GM18526 (cell line): ENCODE data around the gene TCERG1L.

Source experiments
- POLR2A ChIP-seq: IDR thresholded peaks from 3 replicates; pipeline ENCODE4 v1.6.1; 2011; ENCODE audit not compliant: insufficient read length; ENCODE audit errors: extremely low read depth

Gene TCERG1L

DNA sequence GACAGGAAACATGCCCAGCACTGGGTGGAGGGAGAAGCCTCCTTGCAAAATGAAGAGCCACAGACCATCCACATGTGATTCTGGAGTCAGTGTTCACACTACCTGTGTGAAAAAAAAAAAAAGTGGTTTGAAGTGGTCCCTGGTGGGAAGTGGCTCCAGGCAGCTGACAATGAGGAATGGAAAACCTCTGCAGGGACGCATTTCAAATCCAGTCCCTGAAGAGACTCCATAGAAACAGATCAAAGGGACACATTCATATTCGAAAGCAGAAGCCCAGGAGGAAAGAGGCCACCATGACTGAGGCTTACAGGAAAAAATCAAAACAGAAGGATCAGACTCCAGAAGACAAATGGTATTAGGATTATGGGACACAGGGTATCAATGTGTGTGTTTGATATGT, 11.5 kb upstream of the TCERG1L start:
- TF ChIP-seq POLR2A, result no peak

GRCh38 chr10:131320860-131321604, 9.5 kb upstream of the TCERG1L start:
- TF ChIP-seq POLR2A, result no peak

DNA sequence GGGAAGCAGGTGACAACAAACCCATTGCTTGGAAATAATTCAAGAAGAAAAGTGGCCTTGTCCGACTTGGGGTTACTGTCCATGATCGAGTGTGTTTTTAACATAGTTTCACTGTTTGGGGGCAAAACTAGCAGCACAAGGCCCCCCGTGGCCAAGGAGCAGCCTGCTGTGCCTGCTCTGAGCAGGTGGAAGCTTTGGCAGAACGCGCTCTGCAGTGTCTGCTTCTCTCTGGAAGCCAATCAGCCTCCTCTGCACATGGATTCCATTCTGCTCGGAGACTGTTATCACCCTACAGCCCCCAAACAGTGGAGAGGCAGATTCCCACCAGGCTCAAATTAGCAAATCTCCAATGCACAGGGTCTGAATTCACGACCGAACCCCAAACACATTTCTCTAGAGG, 7.3 kb upstream of the TCERG1L start:
- no peak for TF ChIP-seq POLR2A

DNA sequence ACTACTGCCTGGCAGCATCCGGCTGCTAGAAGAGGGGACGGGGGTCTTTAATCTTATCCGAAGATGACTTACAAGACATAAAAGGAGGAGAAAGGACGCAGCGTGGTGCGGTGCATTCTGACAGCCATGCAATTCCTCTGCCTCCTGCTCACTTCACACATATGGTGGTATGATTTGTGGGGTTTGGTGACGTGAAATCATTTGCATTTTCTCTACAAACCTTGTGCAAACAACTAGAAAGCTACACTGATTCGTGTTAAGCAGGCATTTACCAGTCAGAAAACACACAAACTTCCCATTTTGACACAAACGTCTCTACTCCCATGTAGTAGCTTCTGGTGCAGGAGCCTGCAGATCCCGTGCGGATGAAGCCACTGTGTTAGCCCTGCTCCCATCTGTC, 6.8 kb upstream of the TCERG1L start:
- no peak for TF ChIP-seq POLR2A

DNA sequence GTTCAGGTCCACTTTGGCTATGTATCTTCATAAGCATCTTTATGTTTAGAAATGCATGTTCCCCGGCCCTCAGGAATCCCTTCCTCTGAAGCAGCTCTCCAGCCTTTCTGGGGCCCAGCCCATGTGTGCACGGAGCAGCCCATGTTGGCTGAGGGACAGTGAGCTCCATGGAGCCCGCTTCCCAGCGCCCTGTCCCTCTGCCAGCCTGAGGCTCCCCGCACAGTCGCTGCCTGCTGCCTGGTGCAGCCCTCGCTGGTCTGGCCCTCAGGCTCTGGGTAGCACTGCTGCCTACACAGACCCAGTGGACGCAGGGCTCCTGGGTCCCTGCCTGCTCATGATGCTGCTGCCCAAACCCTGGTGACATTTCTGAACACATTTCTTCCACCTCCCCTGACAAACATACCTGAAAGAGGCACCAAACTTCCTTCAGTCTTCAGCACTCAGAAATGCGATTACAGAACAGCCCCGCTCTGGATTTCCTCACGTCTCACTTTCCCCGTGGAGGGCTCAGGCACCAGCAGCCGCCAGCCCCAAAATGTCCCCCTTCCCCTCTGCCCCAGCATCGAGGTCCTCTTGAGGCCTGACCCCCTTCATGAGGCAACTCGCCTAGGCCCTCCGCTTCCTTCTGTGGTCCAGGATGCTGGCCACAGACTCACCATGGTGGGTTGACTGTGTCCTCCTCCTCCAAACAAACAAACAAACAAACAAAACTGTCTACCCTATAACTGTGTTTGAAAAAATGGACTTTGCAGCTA, 5.0 kb upstream of the TCERG1L start:
- TF ChIP-seq POLR2A, result no peak

DNA sequence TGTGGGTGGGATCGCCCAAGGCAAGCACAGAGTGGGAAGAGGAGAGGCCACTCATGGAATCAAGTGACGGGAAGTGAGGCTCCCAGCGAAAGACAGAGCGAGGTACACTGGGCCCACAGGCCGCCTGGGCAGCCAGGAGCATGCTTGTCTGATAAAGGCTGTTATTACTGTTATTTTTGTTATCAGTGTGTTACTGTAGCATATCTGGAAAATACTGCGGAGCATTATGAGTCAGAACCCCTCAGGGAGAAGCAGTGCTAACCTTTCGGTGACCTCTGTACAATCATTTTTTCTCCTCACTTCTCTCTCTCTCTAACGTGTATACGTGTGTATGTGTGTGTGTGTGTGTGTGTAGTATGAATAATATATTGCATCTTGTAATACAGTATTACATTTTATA, 3.8 kb upstream of the TCERG1L start:
- no peak for TF ChIP-seq POLR2A

- TF ChIP-seq POLR2A, result no peak
These were observed 3.3 kb upstream of the TCERG1L start for GRCh38 chr10:131314799-131315198.

- TF ChIP-seq POLR2A, result no peak
These were observed 2.6 kb upstream of the TCERG1L start for GRCh38 chr10:131314148-131314547.

DNA sequence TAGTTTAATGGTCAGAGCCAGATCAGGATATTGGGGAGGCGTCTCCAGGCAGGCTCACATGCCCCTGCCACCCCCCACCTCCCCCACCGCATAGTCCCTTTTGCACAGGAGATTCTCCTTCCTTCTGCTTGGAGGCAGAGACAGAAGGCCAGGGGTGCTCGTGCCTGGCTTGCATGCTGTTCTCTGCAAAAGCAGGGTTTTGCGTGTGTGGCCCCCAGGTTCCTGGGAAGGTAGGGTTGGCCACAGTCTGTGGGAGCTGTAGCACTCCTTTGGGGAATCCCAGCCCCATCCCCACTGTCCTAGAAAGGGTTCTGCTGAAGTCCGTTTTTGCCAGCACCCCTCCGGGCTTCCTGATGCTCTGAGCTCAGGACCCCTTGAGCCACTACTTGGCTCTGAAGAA, 1.9 kb upstream of the TCERG1L start:
- TF ChIP-seq POLR2A, result no peak

DNA sequence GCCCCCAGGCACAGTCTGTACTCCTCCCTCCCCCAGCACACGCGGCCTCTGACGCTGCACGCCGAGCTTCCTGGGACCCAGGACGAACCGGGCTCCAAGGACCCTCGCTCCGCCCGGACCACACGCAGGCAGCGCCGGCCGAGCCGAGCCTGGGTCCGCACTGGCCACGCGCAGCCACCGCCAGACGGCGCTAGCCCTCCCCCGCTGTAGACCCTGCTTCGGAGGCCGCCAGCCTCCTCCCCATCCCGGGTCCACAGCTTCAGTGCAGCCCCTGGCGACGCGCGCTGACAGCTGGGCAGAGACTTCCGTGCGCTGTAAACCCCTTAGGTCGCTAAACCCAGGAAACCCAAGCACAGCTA, 936 bp upstream of the TCERG1L start:
- no peak for TF ChIP-seq POLR2A

- TF ChIP-seq POLR2A, result no peak
These were observed 190 bp downstream of the TCERG1L start for GRCh38 chr10:131311402-131311660.

- TF ChIP-seq POLR2A, result no peak
These were observed 745 bp downstream of the TCERG1L start for GRCh38 chr10:131310551-131311401.

DNA sequence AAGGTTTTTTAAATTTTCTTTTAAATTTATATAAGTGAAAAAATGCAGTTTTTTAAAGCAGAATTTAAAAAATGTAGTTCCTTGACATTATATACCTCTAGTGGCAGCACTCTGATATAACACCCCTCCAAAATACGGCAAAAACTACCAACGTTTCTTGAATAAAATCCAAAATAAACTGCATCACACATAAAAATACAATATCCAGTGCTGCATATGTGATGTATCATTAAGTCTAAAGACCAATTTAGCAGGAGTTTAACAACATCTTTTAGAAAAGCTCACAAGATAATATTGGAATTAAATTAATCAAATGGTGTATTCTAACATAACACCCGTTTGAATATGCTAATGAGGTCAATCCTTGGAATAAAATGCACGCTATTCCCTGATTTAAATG, 1.4 kb downstream of the TCERG1L start:
- TF ChIP-seq POLR2A, result no peak

- TF ChIP-seq POLR2A, result no peak
These were observed 11.0 kb downstream of the TCERG1L start for GRCh38 chr10:131300508-131300907.

DNA sequence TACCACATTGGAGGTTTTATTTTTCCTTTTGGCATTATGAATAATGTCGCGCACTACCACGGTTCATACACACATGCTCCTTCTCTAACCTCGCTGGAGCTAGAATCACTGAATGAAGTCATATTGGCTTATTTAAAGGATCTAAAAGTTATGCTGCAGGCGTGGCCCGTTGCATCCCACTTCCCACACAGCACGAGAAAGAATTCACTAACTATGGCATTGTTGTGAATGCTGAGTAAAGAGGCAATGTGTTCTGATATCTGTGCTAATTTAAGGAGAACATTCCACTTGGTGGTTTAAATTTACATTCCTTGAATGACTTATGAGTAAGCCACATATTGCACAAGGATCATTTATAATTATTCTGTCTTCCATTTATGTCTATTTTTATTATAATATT, 20.7 kb downstream of the TCERG1L start:
- no peak for TF ChIP-seq POLR2A

GRCh38 chr10:131288648-131289047, 22.9 kb downstream of the TCERG1L start:
- TF ChIP-seq POLR2A, result no peak

DNA sequence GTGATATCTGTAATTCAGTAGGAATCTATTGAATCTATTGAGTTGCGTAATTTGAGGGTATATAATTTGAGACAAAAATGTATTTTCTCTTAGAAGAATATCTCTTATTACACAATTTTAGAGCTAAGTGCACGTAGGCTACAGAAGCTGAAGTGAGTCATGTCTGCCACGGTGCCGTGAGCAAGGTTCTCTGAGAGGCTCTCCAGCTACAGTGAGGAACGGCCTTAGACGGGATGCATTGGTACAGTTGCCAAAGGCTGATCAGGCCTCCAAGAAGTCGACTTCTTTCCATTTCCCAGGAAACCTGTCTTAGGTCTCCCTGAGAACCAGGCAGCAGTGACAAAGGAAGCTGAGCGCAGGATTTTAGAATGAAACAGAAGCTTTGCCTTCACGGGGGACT, 28.6 kb downstream of the TCERG1L start:
- no peak for TF ChIP-seq POLR2A

DNA sequence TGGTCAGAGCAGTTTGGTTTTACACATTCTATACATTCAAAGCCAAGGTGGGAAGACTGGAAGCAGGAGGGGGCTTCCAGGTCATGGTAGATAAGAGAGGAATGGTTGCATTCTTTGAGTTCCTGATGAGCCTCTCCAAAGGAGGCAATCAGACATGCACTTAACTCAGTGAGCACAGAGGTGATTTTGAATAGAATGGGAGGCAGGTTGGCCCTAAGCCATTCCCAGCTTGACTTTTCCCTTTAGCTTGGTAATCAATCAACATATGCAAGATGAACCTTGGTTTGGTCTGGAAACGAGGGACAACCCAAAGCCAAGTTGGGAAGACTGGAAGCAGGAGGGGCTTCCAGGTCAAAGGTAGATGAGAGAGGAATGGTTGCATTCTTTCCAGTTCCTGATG, 31.4 kb downstream of the TCERG1L start:
- no peak for TF ChIP-seq POLR2A
